HepG2 (cell line): ENCODE results near the gene GNAI2. TPM values are rescaled to one million over a fixed set of nuclear protein-coding genes. Genes with fewer than 3 reads are reported as not detected.

Source experiments
- CC2D1A ChIP-seq: sonication (generic); formaldehyde crosslinking; IDR thresholded peaks from 2 replicates; pipeline ENCODE4 v1.8.1; 2023; ENCODE audit warnings: mild to moderate bottlenecking, missing genetic modification reagents
- EP300 ChIP-seq, 3 experiments: sonication (generic) in 1 of 3; formaldehyde crosslinking in 1 of 3; IDR thresholded peaks; 2 replicates each; pipeline versions ENCODE4 v1.5.1 to v1.6.1; 2011 to 2020; ENCODE audit warnings: low read depth in 2 of 3, low read length in 2 of 3, borderline replicate concordance in 1 of 3, improper control_type of control experiment in 1 of 3, mild to moderate bottlenecking in 1 of 3, missing genetic modification reagents in 1 of 3, moderate library complexity in 1 of 3
- FOXC1 ChIP-seq: sonication (generic); formaldehyde crosslinking; IDR thresholded peaks from 2 replicates; pipeline ENCODE4 v1.8.0; 2022; ENCODE audit warnings: mild to moderate bottlenecking, missing genetic modification reagents, borderline replicate concordance
- IKZF4 ChIP-seq: sonication (generic); formaldehyde crosslinking; IDR thresholded peaks from 2 replicates; pipeline ENCODE4 v1.5.1; 2020; ENCODE audit warnings: borderline replicate concordance, mild to moderate bottlenecking, low read depth, missing genetic modification reagents; ENCODE audit errors: not compliant biosample characterization
- KLF9 ChIP-seq: IDR thresholded peaks from 2 replicates; pipeline ENCODE4 v1.6.1; 2016; ENCODE audit warnings: low read depth
- TSC22D2 ChIP-seq: sonication (generic); formaldehyde crosslinking; IDR thresholded peaks from 2 replicates; pipeline ENCODE4 v1.5.1; 2020; ENCODE audit warnings: missing genetic modification reagents, mild to moderate bottlenecking, borderline replicate concordance
- ZNF264 ChIP-seq: sonication (generic); formaldehyde crosslinking; IDR thresholded peaks from 2 replicates; pipeline ENCODE4 v1.4.0; 2020; ENCODE audit warnings: missing genetic modification reagents
- ZNF569 ChIP-seq: sonication (generic); formaldehyde crosslinking; IDR thresholded peaks from 2 replicates; pipeline ENCODE4 v1.5.0; 2020; ENCODE audit warnings: mild to moderate bottlenecking, missing genetic modification reagents, moderate library complexity, borderline replicate concordance
- ZNF660 ChIP-seq: sonication (generic); formaldehyde crosslinking; IDR thresholded peaks from 2 replicates; pipeline ENCODE4 v1.5.1; 2020; ENCODE audit warnings: mild to moderate bottlenecking, low read depth, missing genetic modification reagents, borderline replicate concordance
- ZNF766 ChIP-seq: sonication (generic); formaldehyde crosslinking; IDR thresholded peaks from 2 replicates; pipeline ENCODE4 v1.5.0; 2020; ENCODE audit warnings: missing genetic modification reagents, borderline replicate concordance
- ZNF768 ChIP-seq: sonication (generic); formaldehyde crosslinking; IDR thresholded peaks from 2 replicates; pipeline ENCODE4 v1.4.0; 2020; ENCODE audit warnings: missing genetic modification reagents
- ZNF772 ChIP-seq: sonication (generic); formaldehyde crosslinking; IDR thresholded peaks from 2 replicates; pipeline ENCODE4 v1.5.0; 2020; ENCODE audit warnings: mild to moderate bottlenecking, missing genetic modification reagents
- polyA plus RNA-seq, 8 experiments: library from polyadenylated mRNA; depleted of rRNA in 3 of 8; stranded (reverse) in 7 of 8; unstranded in 1 of 8; fragments of >200 nt; fragmentation: Illumina TruSeq in 4 of 8; extraction: Trizol in 4 of 8; gene quantifications; 2 replicates each; pipeline versions ENCODE4 v1.2.1 to v1.2.3, GENCODE V29; 2011 to 2016; ENCODE audit warnings: low read depth in 4 of 8, missing spikeins in 1 of 8, mixed read lengths in 1 of 8; ENCODE audit not compliant: insufficient read depth in 1 of 8
- total RNA-seq, 5 experiments: library from RNA; depleted of rRNA; stranded (reverse); fragments of >200 nt; fragmentation: Illumina TruSeq; extraction: Trizol; gene quantifications; 2 replicates each; pipeline ENCODE4 v1.2.3, GENCODE V29; 2016; ENCODE audit warnings: low read depth in 1 of 5
- TF ChIP-seq, protein P1 (sequence below): sonication (generic); formaldehyde crosslinking; IDR thresholded peaks from 2 replicates; pipeline ENCODE4 v1.5.0; 2020; ENCODE audit warnings: missing genetic modification reagents
- TF ChIP-seq, protein P2 (sequence below): sonication (generic); formaldehyde crosslinking; IDR thresholded peaks from 2 replicates; pipeline ENCODE4 v1.8.0; 2022; ENCODE audit warnings: mild to moderate bottlenecking, missing genetic modification reagents, moderate library complexity
- TF ChIP-seq, protein P3 (sequence below): sonication (generic); formaldehyde crosslinking; IDR thresholded peaks from 2 replicates; pipeline ENCODE4 v1.8.1; 2022; ENCODE audit warnings: mild to moderate bottlenecking, missing genetic modification reagents
- TF ChIP-seq, protein P4 (sequence below): IDR thresholded peaks from 2 replicates; pipeline ENCODE4 v1.6.1; 2018; ENCODE audit warnings: missing genetic modification reagents
- TF ChIP-seq, protein P5 (sequence below): IDR thresholded peaks from 2 replicates; pipeline ENCODE4 v1.6.1; 2016; ENCODE audit warnings: low read depth, control low read depth
- TF ChIP-seq, protein P6 (sequence below): sonication (generic); IDR thresholded peaks from 2 replicates; pipeline ENCODE4 v1.6.1; 2016; ENCODE audit warnings: low read depth, borderline replicate concordance
- TF ChIP-seq, protein P7 (sequence below): IDR thresholded peaks from 2 replicates; pipeline ENCODE4 v1.6.1; 2018; ENCODE audit warnings: missing genetic modification reagents, mild to moderate bottlenecking, missing compliant biosample characterization

The GNAI2 gene
- total and polyA plus RNA-seq, 2 of the 13 experiments (the other 11 are each of a cell fraction or from before 2014, with no cell fraction given): 51.1 to 66.2 TPM

DNA sequence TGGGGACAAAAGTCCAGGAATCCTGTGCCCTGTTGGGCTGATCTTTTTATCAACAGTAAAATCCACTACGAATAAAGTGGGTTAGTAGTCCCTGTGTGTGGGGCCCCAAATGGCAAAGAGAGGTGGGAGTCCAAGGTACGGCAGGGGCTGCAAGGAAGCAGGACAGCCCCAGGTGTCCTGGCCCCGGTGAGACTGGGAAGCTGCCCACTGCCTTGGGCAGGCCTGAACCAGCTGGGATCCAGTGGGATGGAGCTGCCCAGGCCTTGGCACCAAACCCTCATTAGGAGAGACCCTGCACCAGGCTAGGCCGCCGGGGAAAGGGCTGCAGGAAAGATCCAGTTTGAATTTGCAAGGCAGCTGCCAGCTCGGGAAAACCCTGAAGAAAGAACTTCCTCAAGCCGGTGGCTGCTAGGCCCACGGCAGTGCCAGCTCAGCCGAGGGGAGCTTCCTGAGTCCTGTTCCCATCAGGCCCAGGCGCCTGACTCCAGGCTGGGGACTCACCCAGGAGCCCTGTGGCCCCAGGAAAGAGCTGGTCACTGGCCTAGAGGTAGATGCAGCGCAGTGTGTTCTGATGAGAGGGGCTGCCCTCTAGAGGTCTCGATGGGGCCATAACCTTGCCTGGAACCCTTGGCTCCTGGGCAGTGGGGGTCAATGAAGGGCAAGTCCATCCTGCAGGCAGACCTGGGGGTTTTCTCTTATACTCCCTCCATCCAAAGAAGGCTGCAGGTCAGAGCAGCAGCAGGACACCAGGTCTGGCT is 14.4 kb upstream of the GNAI2 start (continued):
- TF ChIP-seq, protein P1, sequence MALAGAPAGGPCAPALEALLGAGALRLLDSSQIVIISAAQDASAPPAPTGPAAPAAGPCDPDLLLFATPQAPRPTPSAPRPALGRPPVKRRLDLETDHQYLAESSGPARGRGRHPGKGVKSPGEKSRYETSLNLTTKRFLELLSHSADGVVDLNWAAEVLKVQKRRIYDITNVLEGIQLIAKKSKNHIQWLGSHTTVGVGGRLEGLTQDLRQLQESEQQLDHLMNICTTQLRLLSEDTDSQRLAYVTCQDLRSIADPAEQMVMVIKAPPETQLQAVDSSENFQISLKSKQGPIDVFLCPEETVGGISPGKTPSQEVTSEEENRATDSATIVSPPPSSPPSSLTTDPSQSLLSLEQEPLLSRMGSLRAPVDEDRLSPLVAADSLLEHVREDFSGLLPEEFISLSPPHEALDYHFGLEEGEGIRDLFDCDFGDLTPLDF: no peak
- TF ChIP-seq ZNF660 (CRISPR knock-in tag) (no peak), TSC22D2 (CRISPR knock-in tag) (peak; percentile 69; the same call in 1 of the 2 replicates), FOXC1 (CRISPR knock-in tag) (peak; percentile 48; the same call in 1 of the 2 replicates), EP300 (IDR thresholded peaks at IDR 0.05; ENCODE audit: low read depth in 2 of 2, low read length in 2 of 2) (0 out of 4 replicates have a peak, but pooled peaks of 1 of the 2 experiments have one; percentile 20), EP300 (CRISPR knock-in tag; IDR thresholded peaks at IDR 0.05; ENCODE audit: borderline replicate concordance) (no peak), ZNF768 (CRISPR knock-in tag) (0 out of 2 replicates have a peak, but pooled peaks have one; percentile 33), ZNF569 (CRISPR knock-in tag) (no peak), IKZF4 (peak; percentile 66), ZNF766 (no peak), ZNF772 (peak; percentile 64), CC2D1A (CRISPR knock-in tag) (no peak), KLF9 (CRISPR knock-in tag) (no peak), ZNF264 (CRISPR knock-in tag) (no peak)
- TF ChIP-seq, protein P2, sequence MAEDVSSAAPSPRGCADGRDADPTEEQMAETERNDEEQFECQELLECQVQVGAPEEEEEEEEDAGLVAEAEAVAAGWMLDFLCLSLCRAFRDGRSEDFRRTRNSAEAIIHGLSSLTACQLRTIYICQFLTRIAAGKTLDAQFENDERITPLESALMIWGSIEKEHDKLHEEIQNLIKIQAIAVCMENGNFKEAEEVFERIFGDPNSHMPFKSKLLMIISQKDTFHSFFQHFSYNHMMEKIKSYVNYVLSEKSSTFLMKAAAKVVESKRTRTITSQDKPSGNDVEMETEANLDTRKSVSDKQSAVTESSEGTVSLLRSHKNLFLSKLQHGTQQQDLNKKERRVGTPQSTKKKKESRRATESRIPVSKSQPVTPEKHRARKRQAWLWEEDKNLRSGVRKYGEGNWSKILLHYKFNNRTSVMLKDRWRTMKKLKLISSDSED (CRISPR knock-in tag): no peak
- TF ChIP-seq, protein P3, sequence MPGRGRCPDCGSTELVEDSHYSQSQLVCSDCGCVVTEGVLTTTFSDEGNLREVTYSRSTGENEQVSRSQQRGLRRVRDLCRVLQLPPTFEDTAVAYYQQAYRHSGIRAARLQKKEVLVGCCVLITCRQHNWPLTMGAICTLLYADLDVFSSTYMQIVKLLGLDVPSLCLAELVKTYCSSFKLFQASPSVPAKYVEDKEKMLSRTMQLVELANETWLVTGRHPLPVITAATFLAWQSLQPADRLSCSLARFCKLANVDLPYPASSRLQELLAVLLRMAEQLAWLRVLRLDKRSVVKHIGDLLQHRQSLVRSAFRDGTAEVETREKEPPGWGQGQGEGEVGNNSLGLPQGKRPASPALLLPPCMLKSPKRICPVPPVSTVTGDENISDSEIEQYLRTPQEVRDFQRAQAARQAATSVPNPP: no peak
- TF ChIP-seq, protein P4, sequence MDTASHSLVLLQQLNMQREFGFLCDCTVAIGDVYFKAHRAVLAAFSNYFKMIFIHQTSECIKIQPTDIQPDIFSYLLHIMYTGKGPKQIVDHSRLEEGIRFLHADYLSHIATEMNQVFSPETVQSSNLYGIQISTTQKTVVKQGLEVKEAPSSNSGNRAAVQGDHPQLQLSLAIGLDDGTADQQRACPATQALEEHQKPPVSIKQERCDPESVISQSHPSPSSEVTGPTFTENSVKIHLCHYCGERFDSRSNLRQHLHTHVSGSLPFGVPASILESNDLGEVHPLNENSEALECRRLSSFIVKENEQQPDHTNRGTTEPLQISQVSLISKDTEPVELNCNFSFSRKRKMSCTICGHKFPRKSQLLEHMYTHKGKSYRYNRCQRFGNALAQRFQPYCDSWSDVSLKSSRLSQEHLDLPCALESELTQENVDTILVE (CRISPR knock-in tag): no peak
- TF ChIP-seq, protein P5, sequence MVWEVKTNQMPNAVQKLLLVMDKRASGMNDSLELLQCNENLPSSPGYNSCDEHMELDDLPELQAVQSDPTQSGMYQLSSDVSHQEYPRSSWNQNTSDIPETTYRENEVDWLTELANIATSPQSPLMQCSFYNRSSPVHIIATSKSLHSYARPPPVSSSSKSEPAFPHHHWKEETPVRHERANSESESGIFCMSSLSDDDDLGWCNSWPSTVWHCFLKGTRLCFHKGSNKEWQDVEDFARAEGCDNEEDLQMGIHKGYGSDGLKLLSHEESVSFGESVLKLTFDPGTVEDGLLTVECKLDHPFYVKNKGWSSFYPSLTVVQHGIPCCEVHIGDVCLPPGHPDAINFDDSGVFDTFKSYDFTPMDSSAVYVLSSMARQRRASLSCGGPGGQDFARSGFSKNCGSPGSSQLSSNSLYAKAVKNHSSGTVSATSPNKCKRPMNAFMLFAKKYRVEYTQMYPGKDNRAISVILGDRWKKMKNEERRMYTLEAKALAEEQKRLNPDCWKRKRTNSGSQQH (CRISPR knock-in tag): no peak
- TF ChIP-seq, protein P6, sequence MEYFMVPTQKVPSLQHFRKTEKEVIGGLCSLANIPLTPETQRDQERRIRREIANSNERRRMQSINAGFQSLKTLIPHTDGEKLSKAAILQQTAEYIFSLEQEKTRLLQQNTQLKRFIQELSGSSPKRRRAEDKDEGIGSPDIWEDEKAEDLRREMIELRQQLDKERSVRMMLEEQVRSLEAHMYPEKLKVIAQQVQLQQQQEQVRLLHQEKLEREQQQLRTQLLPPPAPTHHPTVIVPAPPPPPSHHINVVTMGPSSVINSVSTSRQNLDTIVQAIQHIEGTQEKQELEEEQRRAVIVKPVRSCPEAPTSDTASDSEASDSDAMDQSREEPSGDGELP: no peak
- TF ChIP-seq, protein P7, sequence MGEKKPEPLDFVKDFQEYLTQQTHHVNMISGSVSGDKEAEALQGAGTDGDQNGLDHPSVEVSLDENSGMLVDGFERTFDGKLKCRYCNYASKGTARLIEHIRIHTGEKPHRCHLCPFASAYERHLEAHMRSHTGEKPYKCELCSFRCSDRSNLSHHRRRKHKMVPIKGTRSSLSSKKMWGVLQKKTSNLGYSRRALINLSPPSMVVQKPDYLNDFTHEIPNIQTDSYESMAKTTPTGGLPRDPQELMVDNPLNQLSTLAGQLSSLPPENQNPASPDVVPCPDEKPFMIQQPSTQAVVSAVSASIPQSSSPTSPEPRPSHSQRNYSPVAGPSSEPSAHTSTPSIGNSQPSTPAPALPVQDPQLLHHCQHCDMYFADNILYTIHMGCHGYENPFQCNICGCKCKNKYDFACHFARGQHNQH (CRISPR knock-in tag): no peak
